ENCODE results near the gene CBX7. TPM values are rescaled to one million over a fixed set of nuclear protein-coding genes. Genes with fewer than 3 reads are reported as not detected.
A peak's percentile ranks its signal among the peaks of the same experiment; 100 is the strongest.

Gene CBX7
- total RNA-seq, 1 donor from 2014 or later = 51.1 TPM

GRCh38 chr22:39101226-39101625 is 51.3 kb downstream of the CBX7 start:
- no peak for TF ChIP-seq CTCF (IDR thresholded peaks at IDR 0.05)
- Histone ChIP-seq H3K9me3 (no peaks in the 10 kb centered on the region), H3K4me1 (peaks cover 16% of the 10 kb centered on the region), H3K4me3 (no peak overlapping the region), H3K36me3 (no peaks in the 10 kb centered on the region), H3K27me3 (ENCODE audit: low read depth) (no peaks in the 10 kb centered on the region), H3K27ac (no peak overlapping the region)
- no peak for DNase-seq
- intact Hi-C loops (cut with DNase I) = no loop called here
- ATAC-seq = no peak

- no peak for TF ChIP-seq CTCF (IDR thresholded peaks at IDR 0.05)
- no peaks in the 10 kb centered on the region for H3K27me3 ChIP-seq (ENCODE audit: low read depth)
- H3K27ac ChIP-seq = no peak overlapping the region
- H3K36me3 ChIP-seq = no peaks in the 10 kb centered on the region
- no peak overlapping the region for H3K4me3 ChIP-seq
- no peak for ATAC-seq
- intact Hi-C loops (cut with DNase I) = no loop called here
- no peaks in the 10 kb centered on the region for H3K9me3 ChIP-seq
- DNase-seq = no peak
- H3K4me1 ChIP-seq = peaks cover 19% of the 10 kb centered on the region
These were observed 53.9 kb downstream of the CBX7 start for GRCh38 chr22:39098576-39098975.

GRCh38 chr22:39098026-39098425 is 54.5 kb downstream of the CBX7 start:
- DNase-seq (no peak), ATAC-seq (peak in 1 of 2 donors; percentile 22)
- no peak for TF ChIP-seq CTCF (IDR thresholded peaks at IDR 0.05)
- H3K4me1 ChIP-seq = peaks cover 20% of the 10 kb centered on the region
- peak overlapping the region; percentile 70 for H3K27ac ChIP-seq
- H3K4me3 ChIP-seq = no peak overlapping the region
- no peaks in the 10 kb centered on the region for H3K27me3 ChIP-seq (ENCODE audit: low read depth)
- no peaks in the 10 kb centered on the region for H3K9me3 ChIP-seq
- intact Hi-C loops (cut with DNase I) = no loop called here
- H3K36me3 ChIP-seq = no peaks in the 10 kb centered on the region

- Histone ChIP-seq H3K27ac (peak within 1 kb of the TSS; percentile 70), H3K4me3 (no peak within 1 kb of the TSS), H3K36me3 (no peaks in the 10 kb centered on the region), H3K9me3 (no peaks in the 10 kb centered on the region), H3K4me1 (peaks cover 27% of the 10 kb centered on the region), H3K27me3 (ENCODE audit: low read depth) (no peaks in the 10 kb centered on the region)
- TF ChIP-seq CTCF (IDR thresholded peaks at IDR 0.05) = no peak
- DNase-seq = peak; percentile 72
- intact Hi-C loops (cut with DNase I) = no loop called here
- ATAC-seq = peak; percentile 54 to 81
These were observed 55.1 kb downstream of the CBX7 start, which contains the start of gene APOBEC3H for GRCh38 chr22:39097098-39098020. Gene APOBEC3H (plus strand): TSS chr22:39097244. CDS start chr22:39100279, 3,035 bp downstream.

- ATAC-seq (no peak), DNase-seq (no peak)
- peaks cover 28% of the 10 kb centered on the region for H3K4me1 ChIP-seq
- no peak overlapping the region for H3K4me3 ChIP-seq
- no peaks in the 10 kb centered on the region for H3K9me3 ChIP-seq
- H3K36me3 ChIP-seq = no peaks in the 10 kb centered on the region
- intact Hi-C loops (cut with DNase I) = no loop called here
- no peak for TF ChIP-seq CTCF (IDR thresholded peaks at IDR 0.05)
- H3K27me3 ChIP-seq (ENCODE audit: low read depth) = no peaks in the 10 kb centered on the region
- H3K27ac ChIP-seq = no peak overlapping the region
These were observed 56.5 kb downstream of the CBX7 start for GRCh38 chr22:39095971-39096370.
